ENCODE data around the gene WDR26.

WDR26 gene

GRCh38 chr1:224393294-224393693 is 41.3 kb downstream of the WDR26 start:
- no peak for DNase-seq (ENCODE audit: low read depth)
- no peak for TF ChIP-seq CTCF (conservative IDR thresholded peaks at IDR 0.05; ENCODE audit: low read depth, low read length)
- H3K4me3 ChIP-seq (ENCODE audit: low read length) = no peak overlapping the region

GRCh38 chr1:224392411-224393249 is 42.0 kb downstream of the WDR26 start:
- DNase-seq (ENCODE audit: low read depth) = no peak
- TF ChIP-seq CTCF (conservative IDR thresholded peaks at IDR 0.05; ENCODE audit: low read depth, low read length) = no peak
- H3K4me3 ChIP-seq (ENCODE audit: low read length) = no peak overlapping the region

GRCh38 chr1:224390517-224390916 is 44.1 kb downstream of the WDR26 start:
- DNase-seq (ENCODE audit: low read depth) = no peak
- TF ChIP-seq CTCF (conservative IDR thresholded peaks at IDR 0.05; ENCODE audit: low read depth, low read length) = no peak

GRCh38 chr1:224387943-224388342 is 46.7 kb downstream of the WDR26 start:
- DNase-seq (ENCODE audit: low read depth) = no peak
- no peak for TF ChIP-seq CTCF (conservative IDR thresholded peaks at IDR 0.05; ENCODE audit: low read depth, low read length)
- no peak overlapping the region for H3K4me3 ChIP-seq (ENCODE audit: low read length)

More at GRCh38 chr1:224390517-224390916, 44.1 kb downstream of the WDR26 start:
- no peak overlapping the region for H3K4me3 ChIP-seq (ENCODE audit: low read length)

- H3K4me3 ChIP-seq (ENCODE audit: low read length) = no peak overlapping the region
- DNase-seq (ENCODE audit: low read depth) = no peak
- TF ChIP-seq CTCF (conservative IDR thresholded peaks at IDR 0.05; ENCODE audit: low read depth, low read length) = no peak
These were observed 47.2 kb downstream of the WDR26 start for GRCh38 chr1:224387302-224387912.

- TF ChIP-seq CTCF (conservative IDR thresholded peaks at IDR 0.05; ENCODE audit: low read depth, low read length) = no peak
- no peak overlapping the region for H3K4me3 ChIP-seq (ENCODE audit: low read length)
- no peak for DNase-seq (ENCODE audit: low read depth)
These were observed 51.4 kb downstream of the WDR26 start for GRCh38 chr1:224383218-224383617.

Data from retinal pigment epithelial cell (primary cell).